Calu3 (cell line): Measurements from ENCODE around the gene PPP2CA. TPM values are rescaled to one million over a fixed set of nuclear protein-coding genes. Genes with fewer than 3 reads are reported as not detected.
A peak's percentile ranks its signal among the peaks of the same experiment; 100 is the strongest.

Source experiments
- BruUV-seq: library from RNA; stranded (reverse); fragments of 400-500 nt; replicated peaks from 2 replicates; lab custom pipeline; 2021; lab: Mats Ljungman, UMichigan
- CTCF ChIA-PET: fragments of 300-600 bp; sonication (Branson Sonifier 250); formaldehyde crosslinking; loops from one replicate; lab custom pipeline; 2022; ENCODE audit warnings: antibody characterized with exemption; lab: Charles Lee
- DNase-seq: peaks from one replicate; pipeline ENCODE4 v3.0.0; 2022
- H3K27ac Mint-ChIP-seq: one replicate; pipeline ENCODE4 v1.8.0; 2022; ENCODE audit warnings: mixed read lengths; ENCODE audit not compliant: unreplicated experiment
- H3K27me3 Mint-ChIP-seq: one replicate; pipeline ENCODE4 v1.8.0; 2022; ENCODE audit warnings: mixed read lengths; ENCODE audit not compliant: unreplicated experiment
- H3K36me3 Mint-ChIP-seq: one replicate; pipeline ENCODE4 v1.8.0; 2022; ENCODE audit warnings: mild to moderate bottlenecking, moderate library complexity, mixed read lengths; ENCODE audit not compliant: insufficient read depth, unreplicated experiment
- H3K4me1 Mint-ChIP-seq: one replicate; pipeline ENCODE4 v1.8.0; 2022; ENCODE audit warnings: mild to moderate bottlenecking, low read depth, mixed read lengths; ENCODE audit not compliant: unreplicated experiment
- H3K4me3 Mint-ChIP-seq: one replicate; pipeline ENCODE4 v1.8.0; 2022; ENCODE audit warnings: mild to moderate bottlenecking, low read depth, moderate library complexity, mixed read lengths; ENCODE audit not compliant: unreplicated experiment
- H3K9me3 Mint-ChIP-seq: one replicate; pipeline ENCODE4 v1.8.0; 2022; ENCODE audit warnings: low read depth, mixed read lengths; ENCODE audit not compliant: unreplicated experiment
- CTCF ChIP-seq: fragments of 200-600 bp; IDR thresholded peaks from one replicate; pipeline ENCODE4 v1.8.0; 2022; ENCODE audit warnings: antibody characterized with exemption; ENCODE audit not compliant: unreplicated experiment
- intact Hi-C: fragments of 100-400 bp; cut with micrococcal nuclease; formaldehyde crosslinking; loops from one replicate; pipeline ENCODE4 v1.10.0; 2022; ENCODE audit not compliant: unreplicated experiment
- total RNA-seq: library from RNA; stranded (reverse); gene quantifications from 2 replicates; pipeline ENCODE4 v1.2.3, GENCODE V29; 2022

The PPP2CA gene
- total RNA-seq, 1 experiment from 2014 or later, result 260 TPM

- no peaks in the 10 kb centered on the region for H3K9me3 Mint-ChIP-seq
- peak; percentile 95 for TF ChIP-seq CTCF
- peaks cover 22% of the 10 kb centered on the region for H3K4me1 Mint-ChIP-seq
- intact Hi-C loops, result loop anchor here (1.0 to 5.0 kb wide), 3 partner anchors 38 to 402 kb away; no protein-coding TSS in a partner anchor
- CTCF ChIA-PET, result interaction anchor here (0.7 to 2.5 kb wide), 6 partner anchors 15 to 107 kb away, joined by 3 to 21 read pairs (median 4); no protein-coding TSS in a partner anchor
- peak; percentile 87 for DNase-seq
- peaks cover 4% of the 10 kb centered on the region for H3K36me3 Mint-ChIP-seq
- H3K27ac Mint-ChIP-seq, result no peak overlapping the region
- H3K27me3 Mint-ChIP-seq, result no peaks in the 10 kb centered on the region
- no peak overlapping the region for H3K4me3 Mint-ChIP-seq
- no TSS peak for BruUV-seq
Measured at GRCh38 chr5:134184155-134185135, 41.4 kb downstream of the PPP2CA start.

GRCh38 chr5:134183481-134183880 is 42.4 kb downstream of the PPP2CA start:
- Mint-ChIP-seq H3K9me3 (no peaks in the 10 kb centered on the region), H3K27me3 (no peaks in the 10 kb centered on the region), H3K36me3 (peaks cover under 1% of the 10 kb centered on the region), H3K4me3 (no peak overlapping the region), H3K4me1 (peaks cover 13% of the 10 kb centered on the region), H3K27ac (no peak overlapping the region)
- no TSS peak for BruUV-seq
- intact Hi-C loops, result no loop called here
- no peak for DNase-seq
- CTCF ChIA-PET, result interaction anchor here (1.3 to 2.5 kb wide), 2 partner anchors 106 to 108 kb away, joined by 3 to 21 read pairs; no protein-coding TSS in a partner anchor
- no peak for TF ChIP-seq CTCF

GRCh38 chr5:134178096-134178419 is 47.8 kb downstream of the PPP2CA start:
- CTCF ChIA-PET, result interaction anchor here (1.1 to 1.4 kb wide), 2 partner anchors 37 to 139 kb away, joined by 3 read pairs; no protein-coding TSS in a partner anchor
- H3K27ac Mint-ChIP-seq, result peak overlapping the region; percentile 98
- DNase-seq, result no peak
- no peaks in the 10 kb centered on the region for H3K9me3 Mint-ChIP-seq
- H3K27me3 Mint-ChIP-seq, result no peaks in the 10 kb centered on the region
- TF ChIP-seq CTCF, result no peak
- peaks cover 24% of the 10 kb centered on the region for H3K4me1 Mint-ChIP-seq
- H3K4me3 Mint-ChIP-seq, result peak overlapping the region; percentile 97
- H3K36me3 Mint-ChIP-seq, result peaks cover 53% of the 10 kb centered on the region
- no TSS peak for BruUV-seq
- intact Hi-C loops, result no loop called here

GRCh38 chr5:134177369-134178095 is 48.3 kb downstream of the PPP2CA start:
- Mint-ChIP-seq H3K4me1 (peaks cover 25% of the 10 kb centered on the region), H3K9me3 (no peaks in the 10 kb centered on the region), H3K4me3 (peak overlapping the region; percentile 97), H3K36me3 (peaks cover 59% of the 10 kb centered on the region), H3K27me3 (no peaks in the 10 kb centered on the region), H3K27ac (peak overlapping the region; percentile 98)
- CTCF ChIA-PET, result interaction anchor here (0.6 to 1.8 kb wide), 7 partner anchors 11 to 1513 kb away, joined by 3 to 6 read pairs (median 3); no protein-coding TSS in a partner anchor
- peak; percentile 33 for DNase-seq
- BruUV-seq, result TSS peak; percentile 95
- no peak for TF ChIP-seq CTCF
- intact Hi-C loops, result no loop called here
